Left lobe of liver (tissue), 2 donors: Measurements from ENCODE around the gene CYRIA. TPM values are rescaled to one million over a fixed set of nuclear protein-coding genes. Genes with fewer than 3 reads are reported as not detected.

Source experiments
- ATAC-seq: fragments of 200-7000 bp; cut with Tn5 transposase; one replicate; pipeline ENCODE4 v1.9.1; 2020; ENCODE audit warnings: mild to moderate bottlenecking, moderate library complexity
- DNase-seq: peaks from one replicate; pipeline ENCODE4 v3.0.0-alpha.2; 2020; ENCODE audit warnings: low spot score
- total RNA-seq: library from RNA; stranded (reverse); gene quantifications from one replicate; pipeline ENCODE4 v1.2.1, GENCODE V29; 2021
- donor health status: DM: no; HTN: no; CAD: no; lungs with moderate emphysema.
- donor health status: DM: no; HTN: yes; CAD: no.

CYRIA gene
- total RNA-seq, 1 donor from 2014 or later = 1.7 TPM

DNA sequence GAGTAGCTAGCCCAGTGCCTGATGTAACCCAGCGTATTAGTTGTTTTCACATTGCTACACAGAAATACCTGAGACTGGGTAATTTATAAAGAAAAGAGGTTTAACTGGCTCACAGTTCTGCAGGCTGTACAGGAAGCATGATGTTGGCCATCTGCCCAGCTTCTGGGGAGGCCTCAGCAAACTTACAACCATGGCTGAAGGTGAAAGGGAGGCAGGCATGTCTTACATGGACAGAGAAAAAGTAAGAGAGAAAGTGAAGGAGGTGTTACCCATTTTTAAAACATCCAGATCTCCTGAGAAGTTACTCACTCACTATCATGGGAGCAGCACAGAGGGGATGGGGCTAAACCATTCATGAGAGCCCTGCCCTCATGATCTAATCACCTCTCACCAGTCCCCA is 6.1 kb upstream of the CYRIA start:
- ATAC-seq = no peak
- DNase-seq = no peak

DNA sequence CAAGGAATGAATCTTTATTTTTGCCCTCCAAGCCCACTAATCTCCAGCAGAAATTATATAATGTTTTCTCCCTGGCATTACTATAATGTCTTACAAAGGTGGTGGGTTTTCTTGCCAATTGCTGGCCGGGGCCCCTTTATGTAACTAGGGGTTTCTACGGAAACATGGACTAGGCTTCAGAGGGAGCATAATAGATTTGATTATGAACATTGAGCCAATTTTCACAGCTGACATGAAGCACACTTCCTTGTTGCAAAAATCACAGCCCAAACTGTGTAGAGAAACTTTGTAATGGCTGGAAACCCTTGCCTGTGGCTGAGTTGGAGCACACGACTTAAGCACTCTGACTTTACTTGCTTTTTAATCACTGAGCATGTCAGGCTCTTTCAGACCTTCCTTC is 3.8 kb upstream of the CYRIA start:
- DNase-seq = no peak
- no peak for ATAC-seq

DNA sequence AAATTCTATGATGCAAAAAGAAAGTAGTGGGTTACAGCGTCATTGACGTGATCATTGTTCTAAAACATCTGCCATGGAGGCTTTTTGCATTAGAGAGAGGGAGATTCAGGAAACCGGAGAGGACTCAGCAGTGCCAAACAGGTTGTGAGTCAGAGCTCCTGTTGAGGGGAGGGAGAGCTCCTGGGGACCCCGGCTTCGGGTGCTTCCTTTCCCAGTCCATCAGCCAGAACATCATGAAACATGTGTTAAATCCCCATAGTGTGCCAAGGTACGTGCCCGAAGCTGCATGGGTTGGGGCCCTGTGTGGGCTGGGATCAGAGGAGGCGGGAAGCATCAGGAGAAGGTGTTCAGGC is 791 bp upstream of the CYRIA start:
- DNase-seq = no peak
- no peak for ATAC-seq

DNA sequence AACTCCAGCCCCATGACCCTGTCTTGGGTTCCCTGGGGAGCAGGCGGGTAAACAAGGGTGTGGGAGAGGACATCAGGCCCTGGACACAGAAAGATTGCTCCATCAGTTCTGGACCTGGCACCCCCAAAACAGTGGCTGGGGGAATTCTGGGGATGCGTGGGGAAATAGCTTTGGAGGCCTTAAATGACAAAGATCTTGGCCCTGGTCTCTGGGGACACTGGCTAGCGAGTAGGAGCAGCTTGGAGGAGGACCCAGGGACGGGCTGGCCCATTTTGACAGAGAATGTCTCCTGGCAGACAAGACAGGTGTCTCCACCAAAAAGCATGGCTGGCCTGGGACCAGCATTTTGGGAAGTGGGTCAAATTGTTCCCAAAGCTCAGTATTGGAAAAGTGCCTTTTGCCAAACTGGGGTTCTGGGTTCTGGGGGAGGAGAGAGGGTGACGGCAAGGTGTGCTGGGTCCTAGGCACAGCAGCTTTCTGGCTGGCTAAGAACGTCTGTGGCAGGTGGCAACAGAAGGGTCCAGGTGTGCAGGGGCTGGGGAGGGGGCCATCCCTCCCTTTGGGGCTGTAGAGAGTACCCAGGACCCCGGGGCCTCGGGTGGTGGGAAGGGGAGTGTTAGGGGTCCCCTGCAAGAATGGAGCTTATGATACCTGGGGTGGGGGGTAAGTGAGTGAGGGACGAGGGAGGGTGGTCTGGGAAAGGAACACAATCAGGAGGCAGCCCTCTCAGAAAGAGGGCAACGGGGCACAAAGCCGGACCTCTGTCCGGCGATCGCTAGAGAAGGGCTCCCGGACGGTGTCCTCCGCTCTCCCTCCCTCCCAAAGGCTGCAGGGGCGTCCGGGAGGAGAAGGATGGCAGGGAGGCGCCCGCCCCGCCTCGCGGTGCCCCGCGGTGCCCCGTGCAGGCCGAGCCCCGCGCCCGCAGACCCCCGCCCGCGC is 556 bp downstream of the CYRIA start:
- no peak for DNase-seq
- no peak for ATAC-seq

DNA sequence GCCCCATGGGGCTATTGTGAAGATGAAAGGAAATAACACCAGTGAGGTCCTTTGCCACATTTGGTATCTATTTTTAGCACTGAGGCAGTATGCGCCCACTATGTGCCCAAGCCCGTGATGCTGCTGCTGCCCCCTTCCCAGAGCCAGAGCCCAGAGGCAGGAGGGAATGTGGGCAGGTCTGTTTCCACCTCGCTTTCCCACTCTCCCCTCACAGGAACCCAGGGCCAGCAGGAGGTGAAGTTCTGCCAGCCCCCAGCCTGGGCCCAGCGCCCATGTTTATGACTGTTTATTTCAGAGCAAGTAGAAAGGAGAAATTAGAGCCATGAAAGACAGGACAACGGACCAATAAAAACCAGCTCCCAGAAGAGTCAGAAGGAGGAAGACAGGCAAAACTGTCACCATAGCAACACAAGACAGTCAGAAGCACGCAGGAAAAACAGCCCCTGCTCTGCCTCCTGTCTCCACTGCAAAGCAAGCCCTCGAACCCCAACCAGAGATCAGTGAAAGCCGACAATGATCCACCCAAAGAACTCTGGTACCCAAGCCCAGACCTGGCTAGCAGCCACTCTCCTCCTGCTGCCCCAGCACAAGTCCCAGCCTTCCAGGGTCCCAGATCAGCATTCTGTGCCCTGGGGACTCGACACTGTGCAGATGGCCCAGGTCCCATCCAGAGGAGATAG is 1.4 kb downstream of the CYRIA start:
- DNase-seq (peak; percentile 54), ATAC-seq (peak; percentile 33)

DNA sequence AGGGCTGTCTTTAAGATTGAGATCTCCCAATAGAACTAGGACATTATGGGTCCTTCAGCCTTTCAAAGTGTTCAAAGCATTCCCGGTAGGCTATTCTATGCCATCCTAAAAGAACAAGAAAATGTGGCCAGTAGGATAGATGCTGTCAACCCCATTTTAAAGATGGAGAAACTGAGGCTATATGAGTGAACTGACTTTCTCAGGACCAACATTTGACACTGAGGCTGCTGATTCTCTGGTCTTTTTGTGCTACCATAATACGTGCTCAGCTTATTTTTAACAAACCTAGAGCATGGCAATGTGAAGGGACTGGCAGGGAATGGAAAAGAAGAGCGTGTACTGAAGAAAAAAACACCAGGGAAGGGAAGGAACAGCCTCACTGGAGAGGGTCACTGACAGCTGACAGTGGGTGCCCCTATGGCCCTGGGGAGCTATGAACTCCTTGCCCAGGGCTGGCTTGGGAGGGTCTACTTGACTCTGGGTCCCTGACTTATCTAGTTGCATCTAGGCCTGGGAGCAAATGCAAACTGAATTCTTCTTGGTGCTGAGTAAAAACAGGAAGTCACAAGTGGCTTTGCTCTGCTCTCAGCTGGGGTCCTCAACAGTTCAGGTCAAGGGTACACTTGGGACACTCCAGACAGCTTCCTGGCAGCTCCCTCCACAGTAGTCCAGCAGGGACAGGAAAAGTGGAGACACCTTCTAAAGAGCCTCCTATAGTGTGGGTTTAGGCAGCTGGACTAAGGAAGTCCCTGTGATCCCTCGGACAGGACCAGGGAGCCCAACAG is 2.3 kb downstream of the CYRIA start:
- ATAC-seq (peak; percentile 16), DNase-seq (no peak)

DNA sequence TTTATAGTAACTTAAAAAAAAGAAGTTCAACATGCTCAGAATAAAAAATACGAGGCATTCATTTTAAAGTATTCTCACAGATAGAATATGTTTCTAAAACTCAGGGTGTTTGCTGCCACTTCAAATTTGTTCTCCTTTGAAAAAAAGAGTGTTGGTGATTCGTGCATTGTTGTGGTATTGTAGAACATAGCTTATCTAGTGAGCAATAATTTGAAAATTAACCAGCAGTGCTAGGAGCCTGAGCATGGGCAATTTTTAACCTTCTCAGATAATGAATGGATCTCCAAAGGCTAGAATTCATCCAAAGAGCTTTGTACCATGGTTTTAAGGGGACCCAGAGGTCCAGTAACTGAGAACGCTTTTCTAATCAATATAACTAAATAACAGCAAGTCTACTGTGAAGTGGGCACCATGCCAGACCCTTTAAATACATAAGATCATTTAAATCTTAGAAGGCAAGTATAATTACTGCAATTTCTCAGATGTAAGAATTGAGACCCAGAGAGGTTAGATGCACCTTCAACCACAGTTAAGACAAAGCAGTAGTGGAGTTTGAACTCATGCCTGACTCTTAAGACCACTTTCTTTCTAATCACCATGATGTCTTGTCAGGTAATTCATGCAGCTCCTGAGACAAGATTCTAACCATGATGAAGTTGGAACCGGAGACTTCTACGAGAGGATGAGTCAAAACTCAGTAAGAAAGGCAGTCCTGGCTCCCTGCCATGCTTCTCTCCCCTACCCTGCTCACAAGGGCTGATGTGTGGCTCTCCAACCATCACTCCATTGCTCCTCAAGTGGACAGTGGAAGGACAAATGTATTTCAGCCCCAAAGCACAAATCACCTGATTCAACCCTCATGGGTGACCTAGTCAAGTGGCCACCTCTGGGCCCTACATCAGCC is 3.4 kb downstream of the CYRIA start:
- DNase-seq = no peak
- no peak for ATAC-seq

DNA sequence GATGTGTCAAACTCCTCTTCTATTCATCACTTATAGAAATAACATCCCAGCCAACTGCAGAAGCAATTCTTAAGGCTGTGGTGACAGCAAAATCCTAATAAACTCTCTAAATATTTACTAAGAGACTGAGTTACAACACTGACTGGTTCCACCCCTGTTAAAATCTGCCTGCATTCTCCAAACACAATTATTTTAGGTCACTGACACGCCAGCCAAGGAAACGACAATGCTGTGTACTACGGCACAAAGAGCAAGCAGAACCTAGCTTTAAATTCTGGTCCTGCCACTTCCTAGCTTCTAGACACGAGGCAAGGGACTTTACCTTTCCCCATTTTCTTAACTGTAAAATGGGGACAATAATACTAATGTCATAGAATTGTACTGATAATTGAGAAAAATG is 4.1 kb downstream of the CYRIA start:
- DNase-seq (no peak), ATAC-seq (no peak)

DNA sequence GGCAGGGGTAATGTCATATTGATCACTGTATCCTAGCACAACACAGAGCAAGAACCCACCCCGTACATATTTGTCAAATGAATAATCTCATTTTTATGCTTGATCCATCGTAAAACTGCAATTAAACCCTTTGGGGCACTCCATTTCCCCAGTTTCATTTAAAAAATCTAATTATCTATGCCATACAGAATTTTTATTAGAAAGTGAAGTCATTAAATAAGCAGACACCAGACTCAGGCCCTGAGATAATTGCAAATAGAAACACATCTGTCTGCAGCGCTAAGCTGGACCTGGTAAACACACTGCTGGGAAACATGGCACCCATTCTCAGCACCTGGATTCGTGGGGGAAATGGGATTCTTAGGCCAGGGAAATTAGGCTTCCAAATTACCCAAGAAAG is 5.1 kb downstream of the CYRIA start:
- ATAC-seq (no peak), DNase-seq (no peak)

DNA sequence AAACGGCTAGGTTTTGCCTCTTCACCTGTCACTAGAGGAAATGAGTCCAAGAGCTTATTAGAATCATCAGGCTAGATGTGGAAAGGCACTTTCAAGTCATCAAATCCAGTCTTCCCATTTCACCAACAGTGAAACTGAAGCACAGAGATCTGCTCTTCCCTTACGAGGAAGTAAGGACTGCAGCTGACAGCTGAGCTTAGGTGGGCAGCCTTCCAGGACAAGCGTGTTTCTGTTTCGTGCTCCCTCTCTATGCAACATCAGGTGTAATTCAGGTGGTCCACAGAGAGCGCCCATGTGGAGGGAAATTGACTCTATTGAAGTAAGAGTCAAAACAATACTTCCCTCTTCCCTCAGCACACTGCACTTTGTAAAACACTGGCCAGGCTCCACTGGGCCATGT is 5.5 kb downstream of the CYRIA start:
- ATAC-seq = no peak
- no peak for DNase-seq

DNA sequence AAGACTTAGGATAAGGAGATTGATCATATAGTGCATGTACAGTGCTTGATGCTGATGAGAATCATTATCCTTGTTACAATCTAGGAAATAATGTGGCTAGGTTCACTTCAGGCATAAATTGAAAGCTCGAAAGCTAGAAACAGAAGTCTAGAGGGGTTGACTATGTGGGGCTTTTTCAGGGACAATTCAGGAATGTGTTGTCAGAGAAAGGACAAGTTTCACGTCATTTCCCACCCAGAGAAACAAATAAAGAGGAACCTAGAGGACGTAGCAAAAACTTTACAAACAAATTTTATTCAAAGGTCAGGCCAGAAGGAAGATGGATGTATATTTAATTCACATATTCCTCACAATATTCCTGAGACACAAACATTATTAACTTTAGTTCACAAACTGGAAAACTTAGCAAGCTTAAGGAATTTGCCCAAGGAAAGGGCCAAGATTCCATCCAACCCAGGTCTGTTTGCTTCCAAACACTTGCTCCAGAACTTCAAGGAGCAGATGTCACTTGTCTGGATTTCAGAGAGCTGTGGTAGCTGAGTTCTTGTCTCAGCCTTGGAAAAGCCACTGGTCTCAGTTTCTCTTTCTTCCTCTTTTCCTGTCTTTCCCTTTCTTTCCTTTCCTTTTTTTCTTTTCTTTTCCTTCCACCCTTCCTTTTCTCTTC is 7.4 kb downstream of the CYRIA start:
- no peak for ATAC-seq
- DNase-seq = no peak

DNA sequence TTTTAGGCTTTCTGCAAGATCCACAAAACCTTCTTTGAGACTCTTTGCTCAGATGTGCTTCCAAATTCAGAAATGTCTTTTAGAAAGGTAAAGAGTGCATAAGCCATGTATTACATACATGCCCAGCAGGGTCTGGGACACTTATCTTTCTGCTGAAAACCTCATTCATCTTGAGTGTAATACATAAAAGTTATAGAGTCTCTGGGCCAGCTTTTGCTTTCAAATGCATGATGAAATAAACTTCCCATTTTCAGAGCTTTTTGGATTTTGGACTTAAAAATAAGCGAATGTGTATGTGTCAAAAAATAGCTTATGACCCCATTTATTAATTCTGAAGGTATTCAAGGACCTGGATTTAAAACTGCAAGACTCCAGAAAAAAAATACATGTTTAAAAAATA is 8.0 kb downstream of the CYRIA start:
- ATAC-seq (no peak), DNase-seq (no peak)

DNA sequence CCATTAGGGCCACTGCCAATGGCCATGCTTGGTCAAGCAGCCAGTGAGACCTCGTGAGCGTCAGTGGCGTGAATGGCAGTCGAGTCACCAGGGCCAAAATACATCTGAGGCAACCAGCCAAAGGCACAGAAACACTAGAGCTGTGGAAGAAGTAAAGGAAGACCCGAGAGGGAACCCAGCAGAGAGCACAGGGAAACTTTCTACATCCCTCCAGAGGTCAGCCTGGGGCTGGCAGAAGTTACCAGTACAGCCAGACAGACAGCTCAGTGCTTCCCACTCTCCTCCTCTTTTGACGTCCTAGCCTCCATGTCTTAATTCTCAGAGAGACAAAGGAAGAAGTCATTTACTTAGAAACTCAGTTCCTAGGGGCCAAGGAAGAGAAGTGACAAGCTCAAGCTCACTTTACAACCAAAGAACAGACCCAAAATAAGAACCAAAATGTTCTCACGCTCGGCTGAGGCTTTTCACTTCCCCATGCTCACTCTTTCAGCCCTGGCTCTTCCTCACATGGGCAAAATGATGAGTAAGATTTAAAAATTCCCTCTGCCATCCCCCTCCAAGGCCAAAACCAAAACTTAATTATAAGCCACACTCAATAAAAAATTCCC is 8.7 kb downstream of the CYRIA start:
- peak; percentile 54 for ATAC-seq
- no peak for DNase-seq

DNA sequence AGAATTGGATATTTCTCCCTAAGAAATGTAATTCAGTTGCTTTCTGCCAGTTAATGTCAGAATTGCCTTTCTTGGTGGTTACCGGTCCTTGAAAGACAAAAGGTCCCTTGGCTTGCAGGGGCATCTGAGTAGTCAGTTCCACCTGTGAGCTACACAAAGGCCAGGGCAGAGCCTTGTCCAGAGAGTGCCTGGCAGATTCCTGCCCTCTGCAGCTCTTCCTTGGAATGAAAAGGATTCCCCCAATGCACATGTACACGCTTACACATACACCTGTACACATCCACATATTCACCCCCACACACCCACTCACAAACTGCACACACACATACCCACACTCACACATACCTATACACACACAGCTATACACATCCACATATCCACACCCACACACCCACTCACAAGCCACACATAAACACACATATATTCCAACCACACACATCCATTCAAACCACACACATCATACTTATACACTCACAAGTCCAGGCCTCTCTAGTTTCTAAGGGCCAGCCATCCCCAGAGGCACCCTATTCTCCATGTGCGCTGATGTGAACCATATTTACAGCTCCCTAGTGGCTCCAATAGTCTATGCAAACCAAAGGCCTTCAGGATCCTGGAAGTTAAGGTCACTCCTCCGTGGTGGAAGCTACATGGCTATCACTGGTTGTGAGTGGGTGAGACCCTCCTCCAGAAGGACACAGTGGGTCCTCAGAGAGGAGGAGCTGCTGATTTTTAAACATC is 9.6 kb downstream of the CYRIA start:
- DNase-seq = no peak
- ATAC-seq = no peak

DNA sequence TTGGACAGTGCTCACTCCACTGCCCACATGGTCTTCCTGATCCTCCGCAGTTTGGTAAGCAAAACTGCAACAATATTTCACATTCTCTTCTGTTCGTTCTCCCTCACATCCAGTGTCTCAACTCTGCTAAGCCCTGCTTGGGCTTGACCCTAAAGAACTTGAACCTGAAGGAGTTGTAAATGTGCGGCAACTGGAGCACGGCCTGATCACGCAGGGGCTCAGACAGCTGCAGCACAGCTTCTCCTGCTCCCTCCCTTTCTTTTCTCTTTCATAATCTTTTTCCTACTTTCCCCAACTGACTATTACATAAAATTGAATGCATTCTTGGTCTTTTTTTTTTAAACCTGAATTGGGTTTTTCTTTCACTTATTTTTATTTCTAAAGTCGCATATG is 10.2 kb downstream of the CYRIA start:
- ATAC-seq (no peak), DNase-seq (no peak)

DNA sequence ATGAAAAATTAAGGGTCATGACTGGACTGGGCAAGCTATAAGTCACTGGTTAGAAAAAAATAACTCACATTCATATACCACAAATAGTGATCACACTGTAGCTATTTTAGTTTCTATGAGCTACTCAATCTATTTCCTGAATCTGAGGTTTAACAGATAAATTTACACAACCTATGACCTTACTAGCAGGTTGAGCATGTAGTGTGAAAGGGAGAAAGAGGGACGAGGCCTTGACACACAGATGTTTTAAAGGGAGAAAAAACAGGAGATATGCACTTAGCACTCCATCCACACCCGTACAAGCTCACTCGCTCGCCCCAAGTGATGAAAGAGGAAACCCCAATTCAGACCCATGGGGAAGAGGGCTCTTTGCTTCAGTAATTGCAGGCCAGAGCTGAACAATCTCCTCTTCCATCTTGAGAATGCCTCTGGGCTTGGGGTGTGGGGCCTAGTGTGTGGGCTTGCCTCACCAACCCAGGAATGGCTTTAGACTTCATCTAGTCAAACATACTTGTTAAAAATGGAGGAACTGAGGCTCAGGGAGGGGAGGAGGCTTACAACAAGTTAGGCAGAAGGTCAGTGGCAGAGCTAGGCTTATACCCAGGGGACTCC is 10.7 kb downstream of the CYRIA start:
- ATAC-seq (no peak), DNase-seq (no peak)

DNA sequence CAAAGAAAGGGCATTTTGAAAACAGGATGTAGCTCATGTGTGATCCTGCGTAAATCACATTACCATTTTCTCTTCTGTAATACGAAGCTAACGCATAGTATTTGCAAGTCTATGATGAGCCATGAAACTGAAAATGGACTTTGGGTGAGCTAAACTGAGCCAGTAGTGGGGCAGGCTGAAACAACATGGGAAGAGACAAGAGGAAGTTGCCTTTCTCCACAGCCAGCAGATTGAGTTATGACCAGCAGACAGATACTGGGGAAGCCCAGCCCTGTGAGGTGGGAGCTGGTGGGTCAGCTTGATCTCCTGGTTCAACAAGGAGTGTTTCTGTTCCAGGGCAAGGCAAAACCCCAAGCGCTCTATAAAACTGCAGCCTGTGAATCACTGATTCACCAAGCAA is 11.8 kb downstream of the CYRIA start:
- ATAC-seq (peak; percentile 39), DNase-seq (peak; percentile 35)

DNA sequence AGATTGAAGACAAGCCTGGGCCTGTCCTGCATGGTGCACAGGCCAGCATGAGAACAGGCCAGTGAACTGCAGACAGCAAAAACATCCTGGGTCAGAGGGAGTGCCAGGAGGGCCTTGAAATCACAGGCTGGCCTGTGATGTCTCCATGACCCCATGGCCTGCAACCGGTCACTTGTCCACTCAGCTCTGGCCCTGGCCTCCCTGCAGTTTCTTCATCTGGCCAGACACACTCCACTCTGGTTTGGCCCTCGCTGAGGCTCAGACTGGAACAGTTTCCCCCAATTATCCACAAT is 12.6 kb downstream of the CYRIA start:
- DNase-seq = peak; percentile 47
- ATAC-seq = peak; percentile 66
